Keratinocyte (primary cell): ENCODE results near the gene KCNJ9. TPM values are rescaled to one million over a fixed set of nuclear protein-coding genes. Genes with fewer than 3 reads are reported as not detected.

Experiments
- DNase-seq: peaks from one replicate; pipeline ENCODE4 v3.0.0-alpha.2; 2011; ENCODE audit warnings: low read depth, missing footprints, low spot score
- FAIRE-seq: peaks from 2 replicates; lab custom pipeline; 2011; peaks lifted over from hg19 to GRCh38; lab: Jason Lieb, UNC
- H2AFZ ChIP-seq: 2 replicates; pipeline ENCODE4 v1.6.0; 2012; ENCODE audit warnings: low read length, control low read depth, inconsistent platforms; ENCODE audit not compliant: control insufficient read depth
- H3K27ac ChIP-seq: 2 replicates; pipeline ENCODE4 v1.5.1; 2011; ENCODE audit warnings: low read length; ENCODE audit not compliant: control insufficient read depth, insufficient read depth
- H3K27me3 ChIP-seq: 3 replicates; pipeline ENCODE4 v1.6.0; 2011; ENCODE audit warnings: low read length; ENCODE audit not compliant: control insufficient read depth, insufficient read depth; ENCODE audit errors: extremely low read depth
- H3K36me3 ChIP-seq, 2 experiments: 2 replicates in 1 of 2; 3 replicates in 1 of 2; pipeline ENCODE4 v1.5.1; 2011; ENCODE audit warnings: low read length in 2 of 2, mild to moderate bottlenecking in 1 of 2; ENCODE audit not compliant: control insufficient read depth in 2 of 2, insufficient read depth in 2 of 2; ENCODE audit errors: extremely low read depth in 1 of 2
- H3K4me1 ChIP-seq: 3 replicates; pipeline ENCODE4 v1.5.1; 2011; ENCODE audit warnings: low read length; ENCODE audit not compliant: control insufficient read depth, insufficient read depth; ENCODE audit errors: extremely low read depth
- H3K4me2 ChIP-seq: 3 replicates; pipeline ENCODE4 v1.6.0; 2011; ENCODE audit warnings: low read depth, low read length; ENCODE audit not compliant: control insufficient read depth, insufficient read depth; ENCODE audit errors: extremely low read depth
- H3K4me3 ChIP-seq, 3 experiments: fragments of 200-600 bp in 1 of 3; sonication (generic) in 1 of 3; 2 replicates in 2 of 3; 3 replicates in 1 of 3; pipeline ENCODE4 v1.5.1; 2011 to 2016; ENCODE audit warnings: low read length in 3 of 3, mild to moderate bottlenecking in 3 of 3, control low read depth in 2 of 3, inconsistent platforms in 1 of 3, low read depth in 1 of 3, mixed read lengths in 1 of 3, mixed run types in 1 of 3, moderate library complexity in 1 of 3; ENCODE audit not compliant: control insufficient read depth in 2 of 3, insufficient read depth in 2 of 3; ENCODE audit errors: extremely low read depth in 1 of 3
- H3K79me2 ChIP-seq: 2 replicates; pipeline ENCODE4 v1.6.0; 2012; ENCODE audit warnings: low read length; ENCODE audit not compliant: control insufficient read depth, insufficient read depth
- H3K9ac ChIP-seq: 3 replicates; pipeline ENCODE4 v1.6.0; 2011; ENCODE audit warnings: low read length; ENCODE audit not compliant: control insufficient read depth, insufficient read depth; ENCODE audit errors: extremely low read depth
- H3K9me1 ChIP-seq: 3 replicates; pipeline ENCODE4 v1.6.0; 2011; ENCODE audit warnings: low read length; ENCODE audit not compliant: control insufficient read depth, insufficient read depth; ENCODE audit errors: extremely low read depth
- H3K9me3 ChIP-seq: 2 replicates; pipeline ENCODE4 v1.5.1; 2012; ENCODE audit warnings: low read depth, low read length; ENCODE audit not compliant: control insufficient read depth
- H4K20me1 ChIP-seq: 3 replicates; pipeline ENCODE4 v1.6.0; 2011; ENCODE audit warnings: low read length; ENCODE audit not compliant: control insufficient read depth, insufficient read depth; ENCODE audit errors: extremely low read depth
- EZH2 ChIP-seq: IDR thresholded peaks from one replicate; pipeline ENCODE4 v1.6.1; 2012; ENCODE audit warnings: inconsistent platforms, mild to moderate bottlenecking, low read length, moderate library complexity
- dilution Hi-C: fragments of 300-500 bp; cut with MboI; formaldehyde crosslinking; loops from one replicate; pipeline ENCODE4 v1.7.0; 2020; ENCODE audit warnings: low sequenced_read_pairs; ENCODE audit not compliant: extremely low pct_ligation_motif_present
- polyA plus RNA-seq, 5 experiments: library from polyadenylated mRNA; depleted of rRNA in 3 of 5; stranded (reverse) in 3 of 5; stranded (forward) in 1 of 5; unstranded in 1 of 5; fragments of >200 nt; gene quantifications; 1 replicate in 1 of 5; 2 replicates in 3 of 5; 3 replicates in 1 of 5; pipeline versions ENCODE4 v1.2.1 to v1.2.3, GENCODE V29; 2011 to 2012; ENCODE audit warnings: missing spikeins in 2 of 5, low read depth in 1 of 5, low replicate concordance in 1 of 5
- TF ChIP-seq, protein P1 (sequence below), 3 experiments: IDR thresholded peaks in 1 of 3; conservative IDR thresholded peaks in 1 of 3; optimal IDR thresholded peaks in 1 of 3; 2 replicates in 2 of 3; 3 replicates in 1 of 3; pipeline versions ENCODE3 to v1.5.1; 2011; ENCODE audit warnings: low read length in 3 of 3, mild to moderate bottlenecking in 3 of 3, moderate library complexity in 2 of 3, control low read depth in 1 of 3, inconsistent platforms in 1 of 3; ENCODE audit not compliant: insufficient read depth in 2 of 3; ENCODE audit errors: extremely low read depth in 1 of 3

KCNJ9 gene
- polyA plus RNA-seq, 1 donor (not counting 4 experiments of a cell fraction or from before 2014, with no cell fraction given) = not detected

GRCh38 chr1:160086456-160086892 lies 5.1 kb downstream of the KCNJ9 start:
- no peaks in the 10 kb centered on the region for H3K9me1 ChIP-seq
- no peaks in the 10 kb centered on the region for H3K9me3 ChIP-seq
- FAIRE-seq (no peak), DNase-seq (no peak)
- H4K20me1 ChIP-seq = no peaks in the 10 kb centered on the region
- peaks cover 5% of the 10 kb centered on the region for H3K4me1 ChIP-seq
- H3K27me3 ChIP-seq = peaks cover 24% of the 10 kb centered on the region
- dilution Hi-C loops = no loop called here
- no peaks in the 10 kb centered on the region for H3K79me2 ChIP-seq
- peaks cover 3 to 4% of the 10 kb centered on the region in 2 experiments for H3K36me3 ChIP-seq
- no peak overlapping the region for H3K4me3 ChIP-seq
- H3K27ac ChIP-seq = no peak overlapping the region
- H2AFZ ChIP-seq = no peak overlapping the region
- no peak overlapping the region for H3K4me2 ChIP-seq
- no peak for TF ChIP-seq EZH2
- TF ChIP-seq, protein P1, sequence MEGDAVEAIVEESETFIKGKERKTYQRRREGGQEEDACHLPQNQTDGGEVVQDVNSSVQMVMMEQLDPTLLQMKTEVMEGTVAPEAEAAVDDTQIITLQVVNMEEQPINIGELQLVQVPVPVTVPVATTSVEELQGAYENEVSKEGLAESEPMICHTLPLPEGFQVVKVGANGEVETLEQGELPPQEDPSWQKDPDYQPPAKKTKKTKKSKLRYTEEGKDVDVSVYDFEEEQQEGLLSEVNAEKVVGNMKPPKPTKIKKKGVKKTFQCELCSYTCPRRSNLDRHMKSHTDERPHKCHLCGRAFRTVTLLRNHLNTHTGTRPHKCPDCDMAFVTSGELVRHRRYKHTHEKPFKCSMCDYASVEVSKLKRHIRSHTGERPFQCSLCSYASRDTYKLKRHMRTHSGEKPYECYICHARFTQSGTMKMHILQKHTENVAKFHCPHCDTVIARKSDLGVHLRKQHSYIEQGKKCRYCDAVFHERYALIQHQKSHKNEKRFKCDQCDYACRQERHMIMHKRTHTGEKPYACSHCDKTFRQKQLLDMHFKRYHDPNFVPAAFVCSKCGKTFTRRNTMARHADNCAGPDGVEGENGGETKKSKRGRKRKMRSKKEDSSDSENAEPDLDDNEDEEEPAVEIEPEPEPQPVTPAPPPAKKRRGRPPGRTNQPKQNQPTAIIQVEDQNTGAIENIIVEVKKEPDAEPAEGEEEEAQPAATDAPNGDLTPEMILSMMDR (optimal IDR thresholded peaks at IDR 0.05 in 1 of 3, IDR thresholded peaks at IDR 0.05 in 1 of 3, conservative IDR thresholded peaks at IDR 0.05 in 1 of 3; ENCODE audit: extremely low read depth in 1 of 3, insufficient read depth in 2 of 3, low read length in 3 of 3) = no peak
- no peak overlapping the region for H3K9ac ChIP-seq

DNA sequence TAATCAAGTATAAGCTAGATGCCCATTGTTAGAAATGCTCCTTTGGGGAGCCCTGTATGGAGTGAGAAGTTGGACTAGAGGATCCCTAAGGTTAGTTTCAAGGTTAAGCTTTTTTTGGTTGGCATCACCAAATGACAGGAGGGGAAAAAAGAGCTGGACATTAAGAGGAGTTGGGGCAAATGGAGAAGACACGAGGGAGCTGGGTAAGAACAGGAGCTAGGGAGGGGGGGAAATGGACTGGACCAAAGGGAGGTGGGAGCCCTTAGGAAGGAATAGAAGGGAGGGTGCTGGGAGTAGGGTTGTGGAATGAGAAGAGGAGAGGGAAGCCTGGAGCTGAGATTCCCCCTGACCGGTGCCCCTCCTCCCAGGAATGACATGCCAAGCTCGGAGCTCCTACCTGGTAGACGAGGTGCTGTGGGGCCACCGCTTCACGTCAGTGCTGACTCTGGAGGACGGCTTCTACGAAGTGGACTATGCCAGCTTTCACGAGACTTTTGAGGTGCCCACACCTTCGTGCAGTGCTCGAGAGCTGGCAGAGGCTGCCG lies 5.9 kb downstream of the KCNJ9 start:
- Histone ChIP-seq H3K79me2 (no peaks in the 10 kb centered on the region), H3K9me3 (no peaks in the 10 kb centered on the region), H2AFZ (no peak overlapping the region), H4K20me1 (no peaks in the 10 kb centered on the region), H3K9ac (no peak overlapping the region), H3K9me1 (no peaks in the 10 kb centered on the region), H3K4me2 (no peak overlapping the region), H3K4me1 (peaks cover 5% of the 10 kb centered on the region), H3K27ac (no peak overlapping the region), H3K27me3 (peaks cover 16% of the 10 kb centered on the region), H3K4me3 (no peak overlapping the region), H3K36me3 (peaks cover 7 to 9% of the 10 kb centered on the region in 2 experiments)
- DNase-seq (no peak), FAIRE-seq (no peak)
- dilution Hi-C loops = no loop called here
- TF ChIP-seq, protein P1 (optimal IDR thresholded peaks at IDR 0.05 in 1 of 3, IDR thresholded peaks at IDR 0.05 in 1 of 3, conservative IDR thresholded peaks at IDR 0.05 in 1 of 3; ENCODE audit: extremely low read depth in 1 of 3, insufficient read depth in 2 of 3, low read length in 3 of 3) = no peak
- no peak for TF ChIP-seq EZH2
